Right atrium auricular region (tissue), 2 donors: ENCODE measurements around the gene GABRG3. TPM values are rescaled to one million over a fixed set of nuclear protein-coding genes. Genes with fewer than 3 reads are reported as not detected.

Source experiments
- DNase-seq: peaks from one replicate; pipeline ENCODE4 v3.0.0-alpha.2; 2019; ENCODE audit warnings: low spot score
- H3K27ac ChIP-seq, 2 donors: fragments of 200-600 bp; sonication (generic); 1 replicate in 1 of 2; 2 replicates in 1 of 2; pipeline ENCODE4 v1.5.1; 2016 to 2019
- H3K27me3 ChIP-seq, 2 donors: fragments of 200-600 bp; sonication (generic); one replicate each; pipeline versions ENCODE4 v1.5.1 to v1.6.0; 2017 to 2019
- H3K36me3 ChIP-seq: fragments of 200-600 bp; sonication (generic); one replicate; pipeline ENCODE4 v1.5.1; 2016
- H3K4me1 ChIP-seq, 2 donors: fragments of 200-600 bp; sonication (generic); one replicate each; pipeline versions ENCODE4 v1.5.1 to v1.6.0; 2017 to 2019
- H3K4me3 ChIP-seq, 2 donors: fragments of 200-600 bp; sonication (generic); 1 replicate in 1 of 2; 2 replicates in 1 of 2; pipeline ENCODE4 v1.5.1; 2017 to 2019; ENCODE audit warnings: mild to moderate bottlenecking in 1 of 2, moderate library complexity in 1 of 2
- H3K9me3 ChIP-seq, 2 donors: fragments of 200-600 bp; sonication (generic); one replicate each; pipeline ENCODE4 v1.5.1; 2019
- CTCF ChIP-seq, 2 donors: fragments of 200-600 bp; sonication (generic); IDR thresholded peaks; one replicate each; pipeline ENCODE4 v1.5.1; 2019; ENCODE audit warnings: antibody characterized with exemption in 2 of 2
- total RNA-seq, 2 donors: library from RNA; depleted of rRNA; stranded (reverse); fragments of >200 nt; gene quantifications; one replicate each; pipeline ENCODE4 v1.1.0, GENCODE V29; 2016

GABRG3 gene
- total RNA-seq, 2 donors from 2014 or later: not detected

DNA sequence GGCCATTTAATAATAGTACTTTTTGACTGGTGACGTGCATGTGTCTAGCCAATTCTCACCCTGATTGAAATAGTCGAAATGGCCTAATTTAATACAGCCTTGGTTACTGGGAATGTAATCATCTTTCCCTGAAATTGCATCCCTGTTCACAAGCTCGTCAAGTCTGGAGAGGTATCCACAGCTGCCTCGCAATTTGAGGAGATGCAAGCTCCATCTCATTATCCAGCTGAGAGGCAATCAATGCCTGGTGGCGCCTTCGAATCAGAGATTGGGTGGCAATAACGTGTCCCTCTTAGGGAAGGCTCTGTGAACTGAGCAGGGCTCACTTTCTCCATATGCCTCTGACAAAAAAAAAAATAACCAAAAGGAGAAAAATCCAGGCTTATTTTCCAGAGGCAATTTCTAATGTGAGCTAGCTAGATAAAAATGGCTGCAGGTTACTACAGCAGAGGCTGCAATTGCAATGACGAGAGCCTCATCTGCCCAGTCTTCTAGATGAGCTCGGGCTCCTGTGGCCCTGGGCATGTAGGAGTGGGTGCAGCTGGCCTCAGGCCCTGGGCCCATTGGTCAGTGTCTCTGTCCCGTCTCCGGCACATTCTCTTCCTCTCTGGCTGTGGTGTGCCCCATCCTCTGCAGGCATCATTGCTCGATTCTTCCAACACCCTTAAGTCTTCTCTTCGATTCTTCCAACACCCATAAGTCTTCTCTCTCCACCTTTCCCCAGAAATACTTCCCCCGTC, 487.5 kb downstream of the GABRG3 start:
- H3K36me3 ChIP-seq: no peaks in the 10 kb centered on the region
- TF ChIP-seq CTCF (IDR thresholded peaks at IDR 0.05): no peak
- no peak overlapping the region for H3K4me3 ChIP-seq
- DNase-seq: no peak
- H3K9me3 ChIP-seq: no peaks in the 10 kb centered on the region
- H3K27me3 ChIP-seq: no peaks in the 10 kb centered on the region
- no peak overlapping the region for H3K27ac ChIP-seq
- H3K4me1 ChIP-seq: no peaks in the 10 kb centered on the region

DNA sequence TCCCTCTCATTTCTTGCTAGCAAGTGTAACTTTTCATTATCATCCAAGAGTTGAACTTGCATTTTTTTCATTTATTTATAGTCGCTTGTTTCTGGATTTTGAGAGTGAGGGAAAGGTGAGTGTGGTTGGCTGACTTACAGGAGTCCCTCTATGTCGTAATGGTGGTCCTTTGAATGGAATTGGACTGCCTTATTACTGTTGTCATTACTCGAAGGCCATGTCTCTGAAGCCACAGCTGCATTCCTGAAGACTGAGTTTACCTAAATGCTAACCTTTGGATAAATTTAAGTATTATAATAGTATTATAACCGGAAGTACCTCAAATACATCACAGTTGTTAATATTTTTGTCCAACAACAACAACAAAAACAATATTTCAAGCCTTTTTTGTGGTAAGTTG, 488.9 kb downstream of the GABRG3 start:
- Histone ChIP-seq H3K36me3 (no peaks in the 10 kb centered on the region), H3K27me3 (no peaks in the 10 kb centered on the region), H3K27ac (no peak overlapping the region), H3K9me3 (no peaks in the 10 kb centered on the region), H3K4me3 (no peak overlapping the region), H3K4me1 (no peaks in the 10 kb centered on the region)
- TF ChIP-seq CTCF (IDR thresholded peaks at IDR 0.05): no peak
- DNase-seq: no peak

DNA sequence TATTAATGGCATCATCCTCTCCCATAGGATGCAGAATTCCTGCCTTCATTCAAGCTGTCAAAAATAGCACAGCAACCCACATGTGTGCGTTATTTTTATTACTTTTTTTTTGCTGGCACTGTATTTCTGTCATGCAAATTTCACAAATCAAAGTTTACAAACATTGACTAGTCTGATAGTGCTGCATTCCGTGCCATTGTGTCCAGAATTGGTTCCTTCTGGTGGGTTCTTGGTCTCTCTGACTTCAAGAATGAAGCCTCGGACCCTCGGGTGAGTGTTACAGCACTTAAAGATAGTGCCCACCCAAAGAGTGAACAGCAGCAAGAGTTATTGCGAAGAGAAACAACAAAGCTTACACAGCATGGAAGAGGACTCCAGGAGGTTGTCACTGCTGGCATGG, 490.2 kb downstream of the GABRG3 start:
- Histone ChIP-seq H3K4me3 (no peak overlapping the region), H3K9me3 (no peaks in the 10 kb centered on the region), H3K27ac (no peak overlapping the region), H3K27me3 (no peaks in the 10 kb centered on the region), H3K4me1 (no peaks in the 10 kb centered on the region), H3K36me3 (no peaks in the 10 kb centered on the region)
- no peak for TF ChIP-seq CTCF (IDR thresholded peaks at IDR 0.05)
- no peak for DNase-seq

- no peak for TF ChIP-seq CTCF (IDR thresholded peaks at IDR 0.05)
Observed at GRCh38 chr15:27463525-27464088, 492.6 kb downstream of the GABRG3 start.

DNA sequence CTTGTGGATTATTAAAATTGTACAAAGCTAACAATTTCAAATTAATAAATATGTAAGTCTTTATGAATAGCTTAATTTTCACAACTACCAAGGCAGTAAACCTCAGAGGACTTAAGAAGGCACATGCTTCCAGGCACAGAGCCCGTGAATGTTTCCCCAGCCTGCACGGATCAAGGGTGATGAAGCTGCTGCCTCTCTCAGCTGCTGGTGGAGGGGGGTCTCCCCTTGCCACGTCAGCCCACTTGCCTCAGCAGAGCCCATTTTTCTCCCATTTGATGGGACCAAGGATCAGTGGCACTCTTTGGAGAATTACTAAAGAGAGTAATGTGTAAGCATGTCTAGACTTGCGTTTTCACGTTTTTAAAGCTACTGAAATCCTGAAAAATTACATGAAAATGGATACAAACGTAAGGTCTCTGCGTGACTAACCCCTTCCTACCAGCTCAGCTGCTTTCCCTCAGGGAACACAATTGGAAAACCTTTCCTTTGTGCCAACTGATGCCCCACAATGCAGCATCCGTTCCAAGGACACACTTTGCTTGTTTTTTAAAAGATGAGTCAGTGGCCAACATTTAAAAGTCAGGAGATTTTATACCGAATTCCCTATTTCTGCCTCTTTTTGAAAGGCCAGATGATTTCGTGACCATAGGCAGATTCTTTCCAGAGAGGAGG, 494.1 kb downstream of the GABRG3 start:
- Histone ChIP-seq H3K4me1 (no peaks in the 10 kb centered on the region), H3K27me3 (no peaks in the 10 kb centered on the region), H3K36me3 (no peaks in the 10 kb centered on the region), H3K9me3 (no peaks in the 10 kb centered on the region), H3K4me3 (no peak overlapping the region), H3K27ac (no peak overlapping the region)
- no peak for TF ChIP-seq CTCF (IDR thresholded peaks at IDR 0.05)
- DNase-seq: no peak

More at GRCh38 chr15:27463525-27464088, 492.6 kb downstream of the GABRG3 start:
- no peaks in the 10 kb centered on the region for H3K36me3 ChIP-seq
- no peaks in the 10 kb centered on the region for H3K4me1 ChIP-seq
- no peak for DNase-seq
- H3K9me3 ChIP-seq: no peaks in the 10 kb centered on the region
- no peaks in the 10 kb centered on the region for H3K27me3 ChIP-seq
- H3K4me3 ChIP-seq: no peak overlapping the region
- H3K27ac ChIP-seq: no peak overlapping the region
